Heart left ventricle (tissue), 13 donors: ENCODE measurements around the gene PTPRH.

ENCODE experiments used
- POLR2A ChIP-seq, 2 donors: fragments of 450-650 bp; IDR thresholded peaks; one replicate each; pipeline ENCODE4 v1.6.1; 2017; ENCODE audit warnings: antibody characterized with exemption in 2 of 2, mild to moderate bottlenecking in 2 of 2, moderate library complexity in 2 of 2
- TF ChIP-seq, protein P1 (sequence below), 12 donors: fragments of 200-600 bp; sonication (generic) in 4 of 12; IDR thresholded peaks; one replicate each; pipeline versions ENCODE4 v1.5.0 to v1.8.0; 2018 to 2022; ENCODE audit warnings: antibody characterized with exemption in 12 of 12, mild to moderate bottlenecking in 5 of 12
- donor health status: ischemic (EF 13 %, LVEDD 7.1; RV severe dilation, severe dysfunction).
- donor health status: DM: no; HTN: yes; CAD: no.
- donor health status: DM: no; HTN: no; CAD: no.
- donor health status: ischemic (EF 25% LVEDD 6.9; RV normal size, moderate dysfunction).
- donor health status: ischemic (EF 25% LVEDD 5.7; RV mildly dilated, moderate dysfunction).
- donor health status: ischemic (EF 35%, LVEDD 5.7; RV mildly dilated, moderate dysfunction).
- donor health status: nonischemic (EF 11% LVEDD 7.7; RV severe dilation, severe dysfunction).
- donor health status: DM: yes; HTN: yes; CAD: no.
- donor health status: PGD.
- donor health status: ischemic (EF 29% LVEDD 5.4; RV normal size, mild dysfunction).
- donor health status: nonischemic (EF 23%, LVEDD 6.1; RV moderate dilation, normal function).

DNA sequence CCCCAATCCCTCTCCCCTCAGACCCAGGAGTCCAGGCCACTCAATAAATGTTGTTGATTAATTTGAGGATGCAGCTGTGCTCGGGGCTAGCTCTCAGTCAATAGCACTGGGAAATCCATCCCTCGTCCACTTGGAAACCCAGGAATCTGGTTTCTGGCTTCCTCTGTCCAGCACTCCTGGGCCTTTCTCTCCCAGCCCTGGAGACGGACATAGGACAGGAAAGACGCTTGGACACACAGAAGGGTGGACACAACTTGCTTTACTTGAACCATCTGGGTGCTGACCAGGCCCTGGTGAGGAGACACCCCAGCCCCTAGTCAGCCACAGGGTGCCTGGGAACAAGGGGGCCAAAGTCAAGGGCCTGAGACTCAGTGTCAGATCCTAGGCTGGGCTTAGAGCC, 50.9 kb downstream of the PTPRH start:
- TF ChIP-seq, protein P1, sequence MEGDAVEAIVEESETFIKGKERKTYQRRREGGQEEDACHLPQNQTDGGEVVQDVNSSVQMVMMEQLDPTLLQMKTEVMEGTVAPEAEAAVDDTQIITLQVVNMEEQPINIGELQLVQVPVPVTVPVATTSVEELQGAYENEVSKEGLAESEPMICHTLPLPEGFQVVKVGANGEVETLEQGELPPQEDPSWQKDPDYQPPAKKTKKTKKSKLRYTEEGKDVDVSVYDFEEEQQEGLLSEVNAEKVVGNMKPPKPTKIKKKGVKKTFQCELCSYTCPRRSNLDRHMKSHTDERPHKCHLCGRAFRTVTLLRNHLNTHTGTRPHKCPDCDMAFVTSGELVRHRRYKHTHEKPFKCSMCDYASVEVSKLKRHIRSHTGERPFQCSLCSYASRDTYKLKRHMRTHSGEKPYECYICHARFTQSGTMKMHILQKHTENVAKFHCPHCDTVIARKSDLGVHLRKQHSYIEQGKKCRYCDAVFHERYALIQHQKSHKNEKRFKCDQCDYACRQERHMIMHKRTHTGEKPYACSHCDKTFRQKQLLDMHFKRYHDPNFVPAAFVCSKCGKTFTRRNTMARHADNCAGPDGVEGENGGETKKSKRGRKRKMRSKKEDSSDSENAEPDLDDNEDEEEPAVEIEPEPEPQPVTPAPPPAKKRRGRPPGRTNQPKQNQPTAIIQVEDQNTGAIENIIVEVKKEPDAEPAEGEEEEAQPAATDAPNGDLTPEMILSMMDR (IDR thresholded peaks at IDR 0.05): no peak
- TF ChIP-seq POLR2A (IDR thresholded peaks at IDR 0.05): no peak
